ENCODE measurements around the gene SNX2. TPM values are rescaled to one million over a fixed set of nuclear protein-coding genes. Genes with fewer than 3 reads are reported as not detected.
A peak's percentile ranks its signal among the peaks of the same experiment; 100 is the strongest.
"Not testable (repeated sequence)": the region's sequence is repeated elsewhere in the genome, so short reads cannot be mapped to it uniquely, and the experiment has no call there.

SNX2 gene
- total RNA-seq, 1 experiment from 2014 or later, result 123 TPM

- Mint-ChIP-seq H3K4me1 (ENCODE audit: low read depth, unreplicated experiment) (peaks cover 41% of the 10 kb centered on the region), H3K27ac (ENCODE audit: unreplicated experiment) (peak overlapping the region; percentile 81), H3K36me3 (ENCODE audit: insufficient read depth, unreplicated experiment) (no peaks in the 10 kb centered on the region), H3K4me3 (ENCODE audit: unreplicated experiment) (peak overlapping the region; percentile 78), H3K9me3 (ENCODE audit: unreplicated experiment) (no peaks in the 10 kb centered on the region), H3K27me3 (ENCODE audit: insufficient read depth, unreplicated experiment) (no peaks in the 10 kb centered on the region)
- intact Hi-C loops (cut with micrococcal nuclease; ENCODE audit: unreplicated experiment), result loop anchor here (1.0 to 2.0 kb wide), 2 partner anchors 10 to 329 kb away; no protein-coding TSS in a partner anchor
- DNase-seq, result peak in 1 of 2 experiments; percentile 59
- Histone ChIP-seq H3K4me3 (ENCODE audit: low read depth, low read length) (peak overlapping the region; percentile 93), H3K27me3 (replicated peaks; ENCODE audit: control insufficient read depth, insufficient read depth, low read length) (no peaks in the 10 kb centered on the region), H3K4me1 (peaks cover 39% of the 10 kb centered on the region), H3K36me3 (ENCODE audit: control insufficient read depth, insufficient read depth, low read length) (no peaks in the 10 kb centered on the region), H3K9me3 (no peaks in the 10 kb centered on the region)
- ChIA-PET POLR2A (interaction anchor here (0.6 to 1.4 kb wide), 5 partner anchors 11 to 274 kb away, joined by 3 to 15 read pairs (median 3); partner anchors contain the start of gene SNX2), CTCF (interaction anchor here (0.6 kb wide), 1 partner anchor 1632 kb away, joined by 5 read pairs; no protein-coding TSS in a partner anchor)
- no peak for TF ChIP-seq CTCF (IDR thresholded peaks at IDR 0.05; ENCODE audit: insufficient read depth in 1 of 2, low read depth in 1 of 2, low read length in 1 of 2, severe bottlenecking in 1 of 2, unreplicated experiment in 1 of 2)
- BruUV-seq (replicated peaks), result TSS peak; percentile 45
Observed at GRCh38 chr5:122846051-122846550, 71.2 kb downstream of the SNX2 start.

- Histone ChIP-seq H3K4me1 (peaks cover 39% of the 10 kb centered on the region), H3K27me3 (replicated peaks; ENCODE audit: control insufficient read depth, insufficient read depth, low read length) (no peaks in the 10 kb centered on the region), H3K9me3 (no peaks in the 10 kb centered on the region), H3K36me3 (ENCODE audit: control insufficient read depth, insufficient read depth, low read length) (no peaks in the 10 kb centered on the region), H3K4me3 (ENCODE audit: low read depth, low read length) (no peak overlapping the region)
- Mint-ChIP-seq H3K4me3 (ENCODE audit: unreplicated experiment) (peak overlapping the region; percentile 78), H3K4me1 (ENCODE audit: low read depth, unreplicated experiment) (peaks cover 33% of the 10 kb centered on the region), H3K36me3 (ENCODE audit: insufficient read depth, unreplicated experiment) (peaks cover 3% of the 10 kb centered on the region), H3K27me3 (ENCODE audit: insufficient read depth, unreplicated experiment) (no peaks in the 10 kb centered on the region), H3K27ac (ENCODE audit: unreplicated experiment) (no peak overlapping the region), H3K9me3 (ENCODE audit: unreplicated experiment) (no peaks in the 10 kb centered on the region)
- intact Hi-C loops (cut with micrococcal nuclease; ENCODE audit: unreplicated experiment), result loop anchor here (2.0 kb wide), 1 partner anchor 331 kb away; no protein-coding TSS in a partner anchor
- ChIA-PET POLR2A (no interaction called here), CTCF (interaction anchor here (1.5 kb wide), 1 partner anchor 143 kb away, joined by 7 read pairs; no protein-coding TSS in a partner anchor)
- TF ChIP-seq CTCF (IDR thresholded peaks at IDR 0.05; ENCODE audit: insufficient read depth in 1 of 2, low read depth in 1 of 2, low read length in 1 of 2, severe bottlenecking in 1 of 2, unreplicated experiment in 1 of 2), result no peak
- DNase-seq, result no peak
- no TSS peak for BruUV-seq (replicated peaks)
Observed at GRCh38 chr5:122847687-122848081, 72.8 kb downstream of the SNX2 start.

GRCh38 chr5:122849771-122850170, 74.9 kb downstream of the SNX2 start:
- Mint-ChIP-seq H3K4me1 (ENCODE audit: low read depth, unreplicated experiment) (peaks cover 33% of the 10 kb centered on the region), H3K4me3 (ENCODE audit: unreplicated experiment) (no peak overlapping the region), H3K36me3 (ENCODE audit: insufficient read depth, unreplicated experiment) (peaks cover 4% of the 10 kb centered on the region), H3K9me3 (ENCODE audit: unreplicated experiment) (no peaks in the 10 kb centered on the region), H3K27ac (ENCODE audit: unreplicated experiment) (peak overlapping the region; percentile 61), H3K27me3 (ENCODE audit: insufficient read depth, unreplicated experiment) (no peaks in the 10 kb centered on the region)
- no peaks in the 10 kb centered on the region for H3K27me3 ChIP-seq (replicated peaks; ENCODE audit: control insufficient read depth, insufficient read depth, low read length)
- ChIA-PET POLR2A (no interaction called here), CTCF (interaction anchor here (1.1 kb wide), 1 partner anchor 574 kb away, joined by 4 read pairs; the partner anchor contains the start of gene CEP120)
- no peaks in the 10 kb centered on the region for H3K9me3 ChIP-seq
- H3K36me3 ChIP-seq (ENCODE audit: control insufficient read depth, insufficient read depth, low read length), result no peaks in the 10 kb centered on the region
- H3K4me3 ChIP-seq (ENCODE audit: low read depth, low read length), result no peak overlapping the region
- peaks cover 28% of the 10 kb centered on the region for H3K4me1 ChIP-seq
- BruUV-seq (replicated peaks), result no TSS peak
- peak in 1 of 2 experiments; percentile 63 for DNase-seq
- intact Hi-C loops (cut with micrococcal nuclease; ENCODE audit: unreplicated experiment), result no loop called here
- no peak for TF ChIP-seq CTCF (IDR thresholded peaks at IDR 0.05; ENCODE audit: insufficient read depth in 1 of 2, low read depth in 1 of 2, low read length in 1 of 2, severe bottlenecking in 1 of 2, unreplicated experiment in 1 of 2)

GRCh38 chr5:122857538-122857937, 82.7 kb downstream of the SNX2 start:
- H3K9me3 ChIP-seq, result not testable (repeated sequence)

More at GRCh38 chr5:122857538-122857937, 82.7 kb downstream of the SNX2 start:
- BruUV-seq (replicated peaks); intact Hi-C loops (cut with micrococcal nuclease; ENCODE audit: unreplicated experiment); H3K4me3 ChIP-seq (ENCODE audit: low read depth, low read length); H3K27me3 ChIP-seq (replicated peaks; ENCODE audit: control insufficient read depth, insufficient read depth, low read length); H3K27ac Mint-ChIP-seq (ENCODE audit: unreplicated experiment); H3K36me3 Mint-ChIP-seq (ENCODE audit: insufficient read depth, unreplicated experiment); H3K36me3 ChIP-seq (ENCODE audit: control insufficient read depth, insufficient read depth, low read length); H3K4me1 Mint-ChIP-seq (ENCODE audit: low read depth, unreplicated experiment); H3K27me3 Mint-ChIP-seq (ENCODE audit: insufficient read depth, unreplicated experiment); H3K9me3 Mint-ChIP-seq (ENCODE audit: unreplicated experiment); CTCF ChIA-PET; DNase-seq; H3K4me3 Mint-ChIP-seq (ENCODE audit: unreplicated experiment): not testable (repeated sequence)
- POLR2A ChIA-PET, result interaction anchor here (0.6 kb wide), 1 partner anchor 83 kb away, joined by 3 read pairs; no protein-coding TSS in a partner anchor
- peaks cover 19% of the 10 kb centered on the region for H3K4me1 ChIP-seq
